K562 (cell line): ENCODE results near the gene IL17RC. TPM values are rescaled to one million over a fixed set of nuclear protein-coding genes. Genes with fewer than 3 reads are reported as not detected.

ENCODE experiments used
- ARID1B ChIP-seq: fragments of 450-650 bp; IDR thresholded peaks from 2 replicates; pipeline ENCODE4 v1.6.1; 2016; ENCODE audit warnings: antibody characterized with exemption, mild to moderate bottlenecking, inconsistent platforms
- ATF1 ChIP-seq, 2 experiments: fragments of 450-650 bp in 1 of 2; IDR thresholded peaks; 2 replicates each; pipeline ENCODE4 v1.6.1; 2016; ENCODE audit warnings: missing compliant biosample characterization in 1 of 2, missing genetic modification characterization in 1 of 2
- BACH1 ChIP-seq: fragments of 200-800 bp; sonication (Bioruptor generic); IDR thresholded peaks from 2 replicates; pipeline ENCODE4 v1.6.1; 2016; ENCODE audit warnings: missing genetic modification characterization, missing compliant biosample characterization
- CBX2 ChIP-seq: fragments of 200-600 bp; sonication (generic); IDR thresholded peaks from one replicate; pipeline ENCODE4 v1.6.1; 2012; ENCODE audit warnings: mild to moderate bottlenecking, low read length, inconsistent platforms; ENCODE audit not compliant: insufficient read depth, poor library complexity, severe bottlenecking
- DMBX1 ChIP-seq: fragments of 250-450 bp; sonication (Bioruptor Pico); IDR thresholded peaks from 2 replicates; pipeline ENCODE4 v1.8.0; 2022; ENCODE audit warnings: inconsistent platforms, mild to moderate bottlenecking, moderate library complexity, borderline replicate concordance
- DPF2 ChIP-seq: fragments of 450-650 bp; IDR thresholded peaks from 2 replicates; pipeline ENCODE4 v1.6.1; 2016
- ETV1 ChIP-seq: fragments of 450-650 bp; conservative IDR thresholded peaks from 2 replicates; pipeline ENCODE4 v1.6.1; 2016; ENCODE audit warnings: missing genetic modification characterization, control low read depth, low read depth, missing compliant biosample characterization
- MAFK ChIP-seq: IDR thresholded peaks from 2 replicates; pipeline ENCODE4 v1.6.1; 2011; ENCODE audit warnings: low read length, improper control_type of control experiment
- MED1 ChIP-seq: sonication (generic); formaldehyde crosslinking; IDR thresholded peaks from 2 replicates; pipeline ENCODE4 v1.8.1; 2023; ENCODE audit warnings: missing genetic modification reagents, borderline replicate concordance
- NFIC ChIP-seq: fragments of 450-650 bp; IDR thresholded peaks from 2 replicates; pipeline ENCODE4 v1.6.1; 2017; ENCODE audit warnings: mild to moderate bottlenecking, inconsistent platforms
- NR2C1 ChIP-seq, 2 experiments: fragments of 450-650 bp; IDR thresholded peaks; 2 replicates each; pipeline ENCODE4 v1.6.1; 2017; ENCODE audit warnings: mild to moderate bottlenecking in 2 of 2, antibody characterized with exemption in 1 of 2, inconsistent platforms in 1 of 2, missing compliant biosample characterization in 1 of 2, missing genetic modification characterization in 1 of 2
- PTBP1 ChIP-seq: fragments of 200-400 bp; formaldehyde crosslinking; IDR thresholded peaks from 2 replicates; pipeline ENCODE4 v1.6.1; 2017; ENCODE audit warnings: low read depth, low read length
- RCOR1 ChIP-seq, 2 experiments: IDR thresholded peaks; 2 replicates each; pipeline ENCODE4 v1.6.1; 2012; ENCODE audit warnings: low read depth in 2 of 2, low read length in 2 of 2, borderline replicate concordance in 1 of 2, improper control_type of control experiment in 1 of 2
- SNIP1 ChIP-seq: fragments of 450-650 bp; IDR thresholded peaks from 2 replicates; pipeline ENCODE4 v1.7.1; 2017; ENCODE audit warnings: low read depth, mild to moderate bottlenecking
- YY1 ChIP-seq, 3 experiments: IDR thresholded peaks; 2 replicates each; pipeline ENCODE4 v1.6.1; 2011; ENCODE audit warnings: low read length in 2 of 3, mild to moderate bottlenecking in 2 of 3, moderate library complexity in 2 of 3, borderline replicate concordance in 1 of 3, control low read depth in 1 of 3, low read depth in 1 of 3; ENCODE audit not compliant: insufficient read depth in 3 of 3, insufficient replicate concordance in 2 of 3, control insufficient read depth in 1 of 3, insufficient read length in 1 of 3; ENCODE audit errors: extremely low read depth in 1 of 3
- ZNF41 ChIP-seq: fragments of 250-450 bp; sonication (Bioruptor Pico); conservative IDR thresholded peaks from 2 replicates; pipeline ENCODE4 v1.4.0; 2020; ENCODE audit warnings: mild to moderate bottlenecking
- ZNF766 ChIP-seq: fragments of 200-800 bp; sonication (Bioruptor generic); conservative IDR thresholded peaks from 2 replicates; pipeline ENCODE4 v1.6.1; 2016; ENCODE audit warnings: missing genetic modification characterization, missing compliant biosample characterization
- polyA plus RNA-seq, 8 experiments: library from polyadenylated mRNA; depleted of rRNA in 4 of 8; stranded (reverse) in 5 of 8; unstranded in 3 of 8; fragments of >200 nt; fragmentation: Nextera tagmentation in 2 of 8; fragmentation: Illumina TruSeq in 1 of 8; extraction: Ambion mirVana in 2 of 8; extraction: Trizol in 1 of 8; gene quantifications; 2 replicates each; pipeline versions ENCODE4 v1.2.1 to v1.2.3, GENCODE V29; 2011 to 2014; ENCODE audit warnings: inconsistent platforms in 1 of 8, missing spikeins in 1 of 8
- total RNA-seq, 7 experiments: library from RNA; depleted of rRNA in 6 of 7; stranded (reverse); fragments of >200 nt in 6 of 7; fragmentation: Illumina TruSeq in 2 of 7; extraction: Trizol in 2 of 7; gene quantifications; 2 replicates each; pipeline versions ENCODE4 v1.2.1 to v1.2.3, GENCODE V29; 2011 to 2021; ENCODE audit warnings: low replicate concordance in 1 of 7
- TF ChIP-seq, protein P1 (sequence below): fragments of 250-450 bp; sonication (Bioruptor Pico); IDR thresholded peaks from 2 replicates; pipeline ENCODE4 v1.5.0; 2020; ENCODE audit warnings: mild to moderate bottlenecking
- TF ChIP-seq, protein P2 (sequence below): sonication (generic); formaldehyde crosslinking; IDR thresholded peaks from 2 replicates; pipeline ENCODE4 v1.5.0; 2020; ENCODE audit warnings: missing genetic modification reagents
- TF ChIP-seq, protein P3 (sequence below): fragments of 450-650 bp; IDR thresholded peaks from 2 replicates; pipeline ENCODE4 v1.6.1; 2017; ENCODE audit warnings: antibody characterized with exemption, mild to moderate bottlenecking

IL17RC gene
- total and polyA plus RNA-seq, 9 of the 15 experiments (the other 6 are each of a cell fraction or from before 2014, with no cell fraction given), result 0.15 to 11.4 (median 7.1) TPM; not detected in 1

DNA sequence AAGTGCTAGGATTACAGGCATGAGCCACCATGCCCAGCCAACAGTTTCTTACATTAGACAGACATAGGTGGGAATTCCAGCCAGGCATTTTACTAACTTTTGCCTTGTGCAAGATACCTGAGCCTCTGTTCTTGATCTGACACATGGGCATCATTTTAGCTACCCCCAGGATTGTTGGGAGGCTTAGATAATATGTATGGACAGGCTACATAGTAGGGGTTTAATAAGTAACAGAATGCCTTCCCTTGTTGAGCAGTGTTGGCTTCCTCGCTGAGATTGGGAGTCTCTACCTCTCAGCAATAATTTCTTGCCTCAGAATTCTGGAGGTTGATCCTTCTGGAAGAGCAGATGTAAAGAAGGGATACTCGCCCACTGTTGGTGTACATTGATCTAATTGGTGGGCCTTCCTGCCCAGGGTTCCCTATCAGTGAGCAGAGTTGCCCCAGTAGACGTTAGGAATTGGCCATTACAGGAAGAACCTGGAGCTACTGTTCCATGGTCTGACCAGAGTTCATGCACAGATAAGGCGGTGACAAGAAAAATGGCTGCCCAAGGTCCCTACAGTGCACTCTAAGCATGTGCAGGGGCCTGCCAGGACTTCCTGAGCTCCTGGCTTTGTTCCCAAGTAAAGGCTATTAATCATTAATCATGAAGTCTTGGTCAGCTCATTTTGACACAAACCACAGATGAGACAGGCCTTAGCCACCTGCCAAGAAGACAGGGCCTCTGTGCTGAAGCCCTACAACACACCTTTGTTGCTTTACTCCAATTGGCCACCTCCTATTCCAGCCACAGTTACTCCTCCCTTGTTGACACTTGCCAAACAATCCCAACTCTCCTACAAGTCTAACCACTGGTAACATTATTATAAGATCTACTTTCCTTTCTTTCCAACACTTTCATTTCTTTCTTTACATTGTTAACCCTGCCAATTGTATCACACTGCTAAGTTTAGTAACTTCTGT lies 19.2 kb upstream of the IL17RC start (continued):
- TF ChIP-seq, protein P1, sequence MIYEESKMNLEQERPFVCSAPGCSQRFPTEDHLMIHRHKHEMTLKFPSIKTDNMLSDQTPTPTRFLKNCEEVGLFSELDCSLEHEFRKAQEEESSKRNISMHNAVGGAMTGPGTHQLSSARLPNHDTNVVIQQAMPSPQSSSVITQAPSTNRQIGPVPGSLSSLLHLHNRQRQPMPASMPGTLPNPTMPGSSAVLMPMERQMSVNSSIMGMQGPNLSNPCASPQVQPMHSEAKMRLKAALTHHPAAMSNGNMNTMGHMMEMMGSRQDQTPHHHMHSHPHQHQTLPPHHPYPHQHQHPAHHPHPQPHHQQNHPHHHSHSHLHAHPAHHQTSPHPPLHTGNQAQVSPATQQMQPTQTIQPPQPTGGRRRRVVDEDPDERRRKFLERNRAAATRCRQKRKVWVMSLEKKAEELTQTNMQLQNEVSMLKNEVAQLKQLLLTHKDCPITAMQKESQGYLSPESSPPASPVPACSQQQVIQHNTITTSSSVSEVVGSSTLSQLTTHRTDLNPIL, result no peak
- TF ChIP-seq, protein P2, sequence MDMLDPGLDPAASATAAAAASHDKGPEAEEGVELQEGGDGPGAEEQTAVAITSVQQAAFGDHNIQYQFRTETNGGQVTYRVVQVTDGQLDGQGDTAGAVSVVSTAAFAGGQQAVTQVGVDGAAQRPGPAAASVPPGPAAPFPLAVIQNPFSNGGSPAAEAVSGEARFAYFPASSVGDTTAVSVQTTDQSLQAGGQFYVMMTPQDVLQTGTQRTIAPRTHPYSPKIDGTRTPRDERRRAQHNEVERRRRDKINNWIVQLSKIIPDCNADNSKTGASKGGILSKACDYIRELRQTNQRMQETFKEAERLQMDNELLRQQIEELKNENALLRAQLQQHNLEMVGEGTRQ (CRISPR knock-in tag), result no peak
- TF ChIP-seq PTBP1 (no peak), ZNF41 (CRISPR knock-in tag) (0 out of 2 replicates have a peak, but pooled peaks have one; percentile 27), DPF2 (peak; percentile 54), MAFK (peak; percentile 16; the same call in 1 of the 2 replicates), MED1 (CRISPR knock-in tag) (no peak), ETV1 (tag) (peak; percentile 84), ARID1B (peak; percentile 45), BACH1 (tag) (peak; percentile 79; the same call in 1 of the 2 replicates), ATF1 (CRISPR knock-in tag; IDR thresholded peaks at IDR 0.05) (no peak), ATF1 (tag; IDR thresholded peaks at IDR 0.05) (peak; percentile 68), NR2C1 (IDR thresholded peaks at IDR 0.05) (no peak), NR2C1 (tag; IDR thresholded peaks at IDR 0.05) (peak; percentile 75), NFIC (peak; percentile 93), CBX2 (no peak), YY1 (IDR thresholded peaks at IDR 0.05; ENCODE audit: borderline replicate concordance in 1 of 3, control insufficient read depth in 1 of 3, extremely low read depth in 1 of 3, insufficient read depth in 3 of 3, insufficient read length in 1 of 3, insufficient replicate concordance in 2 of 3, low read depth in 1 of 3, low read length in 2 of 3) (peak; percentile 64 to 95 (median 87)), RCOR1 (IDR thresholded peaks at IDR 0.05; ENCODE audit: borderline replicate concordance in 1 of 2, low read depth in 2 of 2, low read length in 2 of 2) (peak in 1 of 2 experiments; percentile 52; a peak in 1 of 4 replicates), SNIP1 (no peak), ZNF766 (peak; percentile 73), DMBX1 (CRISPR knock-in tag) (peak; percentile 81; the same call in 1 of the 2 replicates)
- TF ChIP-seq, protein P3, sequence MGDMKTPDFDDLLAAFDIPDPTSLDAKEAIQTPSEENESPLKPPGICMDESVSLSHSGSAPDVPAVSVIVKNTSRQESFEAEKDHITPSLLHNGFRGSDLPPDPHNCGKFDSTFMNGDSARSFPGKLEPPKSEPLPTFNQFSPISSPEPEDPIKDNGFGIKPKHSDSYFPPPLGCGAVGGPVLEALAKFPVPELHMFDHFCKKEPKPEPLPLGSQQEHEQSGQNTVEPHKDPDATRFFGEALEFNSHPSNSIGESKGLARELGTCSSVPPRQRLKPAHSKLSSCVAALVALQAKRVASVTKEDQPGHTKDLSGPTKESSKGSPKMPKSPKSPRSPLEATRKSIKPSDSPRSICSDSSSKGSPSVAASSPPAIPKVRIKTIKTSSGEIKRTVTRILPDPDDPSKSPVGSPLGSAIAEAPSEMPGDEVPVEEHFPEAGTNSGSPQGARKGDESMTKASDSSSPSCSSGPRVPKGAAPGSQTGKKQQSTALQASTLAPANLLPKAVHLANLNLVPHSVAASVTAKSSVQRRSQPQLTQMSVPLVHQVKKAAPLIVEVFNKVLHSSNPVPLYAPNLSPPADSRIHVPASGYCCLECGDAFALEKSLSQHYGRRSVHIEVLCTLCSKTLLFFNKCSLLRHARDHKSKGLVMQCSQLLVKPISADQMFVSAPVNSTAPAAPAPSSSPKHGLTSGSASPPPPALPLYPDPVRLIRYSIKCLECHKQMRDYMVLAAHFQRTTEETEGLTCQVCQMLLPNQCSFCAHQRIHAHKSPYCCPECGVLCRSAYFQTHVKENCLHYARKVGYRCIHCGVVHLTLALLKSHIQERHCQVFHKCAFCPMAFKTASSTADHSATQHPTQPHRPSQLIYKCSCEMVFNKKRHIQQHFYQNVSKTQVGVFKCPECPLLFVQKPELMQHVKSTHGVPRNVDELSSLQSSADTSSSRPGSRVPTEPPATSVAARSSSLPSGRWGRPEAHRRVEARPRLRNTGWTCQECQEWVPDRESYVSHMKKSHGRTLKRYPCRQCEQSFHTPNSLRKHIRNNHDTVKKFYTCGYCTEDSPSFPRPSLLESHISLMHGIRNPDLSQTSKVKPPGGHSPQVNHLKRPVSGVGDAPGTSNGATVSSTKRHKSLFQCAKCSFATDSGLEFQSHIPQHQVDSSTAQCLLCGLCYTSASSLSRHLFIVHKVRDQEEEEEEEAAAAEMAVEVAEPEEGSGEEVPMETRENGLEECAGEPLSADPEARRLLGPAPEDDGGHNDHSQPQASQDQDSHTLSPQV, result peak; percentile 95
